Tibial artery (tissue), 4 donors: Measurements from ENCODE around the gene MUC20.
A peak's percentile ranks its signal among the peaks of the same experiment; 100 is the strongest.
"Not testable (repeated sequence)": the region's sequence is repeated elsewhere in the genome, so short reads cannot be mapped to it uniquely, and the experiment has no call there.

ENCODE experiments used
- DNase-seq, 2 donors: peaks; one replicate each; pipeline ENCODE4 v3.0.0-alpha.2; 2019
- H3K27ac ChIP-seq, 2 donors: fragments of 200-600 bp; sonication (generic) in 1 of 2; 1 replicate in 1 of 2; 2 replicates in 1 of 2; pipeline ENCODE4 v1.5.1; 2018 to 2019; ENCODE audit warnings: mild to moderate bottlenecking in 1 of 2
- H3K27me3 ChIP-seq, 2 donors: fragments of 200-600 bp; sonication (generic) in 1 of 2; one replicate each; pipeline versions ENCODE4 v1.5.1 to v1.6.0; 2016 to 2019
- H3K36me3 ChIP-seq, 3 donors: fragments of 200-600 bp; sonication (generic) in 2 of 3; one replicate each; pipeline ENCODE4 v1.5.1; 2016 to 2019; ENCODE audit warnings: mild to moderate bottlenecking in 2 of 3
- H3K4me1 ChIP-seq, 4 donors: fragments of 200-600 bp; sonication (generic) in 2 of 4; 1 replicate in 3 of 4; 2 replicates in 1 of 4; pipeline ENCODE4 v1.5.1; 2016 to 2019
- H3K4me3 ChIP-seq, 2 donors: fragments of 200-600 bp; sonication (generic) in 1 of 2; 1 replicate in 1 of 2; 2 replicates in 1 of 2; pipeline ENCODE4 v1.5.1; 2018 to 2019; ENCODE audit warnings: mild to moderate bottlenecking in 2 of 2
- H3K9me3 ChIP-seq, 3 donors: fragments of 200-600 bp; sonication (generic) in 1 of 3; one replicate each; pipeline ENCODE4 v1.5.1; 2016 to 2019
- intact Hi-C: fragments of 100-400 bp; cut with DNase I; formaldehyde crosslinking; loops from one replicate; pipeline ENCODE4 v1.15.0; 2023; ENCODE audit warnings: low total_unique reads
- TF ChIP-seq, protein P1 (sequence below), 2 experiments: fragments of 200-600 bp in 1 of 2; fragments of 450-650 bp in 1 of 2; IDR thresholded peaks; one replicate each; pipeline ENCODE4 v1.5.1; 2017 to 2019; ENCODE audit warnings: antibody characterized with exemption in 2 of 2, mild to moderate bottlenecking in 1 of 2, moderate library complexity in 1 of 2

MUC20 gene

DNA sequence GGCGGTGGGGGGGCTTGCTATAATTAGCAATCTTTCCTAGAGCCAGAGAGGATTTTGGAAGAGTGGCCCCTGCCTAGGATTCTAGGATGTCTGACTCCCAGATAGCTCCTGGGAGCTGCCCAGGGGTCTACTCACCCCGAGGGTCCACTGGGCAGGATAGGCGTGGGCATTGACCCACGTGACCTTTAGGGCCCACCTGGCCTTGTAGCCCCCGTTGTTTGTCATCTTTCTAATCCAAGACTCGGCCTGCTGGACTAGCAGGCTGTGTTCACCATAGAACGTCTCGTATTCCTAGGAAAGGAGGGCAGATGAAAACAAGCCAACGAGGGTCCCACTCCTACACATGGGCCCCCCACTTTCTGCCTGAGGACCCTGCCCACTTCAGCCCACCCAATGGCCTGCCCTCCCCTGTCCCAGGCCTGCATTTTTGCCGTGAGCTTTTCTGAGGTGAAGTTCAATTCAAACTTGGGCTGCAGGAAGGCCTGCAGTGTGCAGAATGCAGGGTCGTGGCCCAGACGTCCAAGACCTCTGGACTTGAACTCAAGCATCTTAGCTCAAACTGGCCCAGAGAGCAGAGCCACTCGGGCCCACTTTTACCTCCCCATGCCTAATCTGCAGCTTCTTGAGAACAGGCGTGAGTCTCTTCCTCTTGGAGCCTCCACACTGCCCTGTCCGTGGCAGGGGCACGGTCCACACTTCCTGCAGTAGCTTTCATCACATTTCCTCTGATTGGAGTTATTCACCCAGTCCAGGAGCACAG is 49.5 kb downstream of the MUC20 start:
- Histone ChIP-seq H3K27me3 (peaks cover 0 to 4% of the 10 kb centered on the region in 2 donors), H3K4me3 (no peak overlapping the region), H3K9me3 (no peaks in the 10 kb centered on the region), H3K4me1 (no peaks in the 10 kb centered on the region), H3K36me3 (no peaks in the 10 kb centered on the region), H3K27ac (no peak overlapping the region)
- TF ChIP-seq, protein P1, sequence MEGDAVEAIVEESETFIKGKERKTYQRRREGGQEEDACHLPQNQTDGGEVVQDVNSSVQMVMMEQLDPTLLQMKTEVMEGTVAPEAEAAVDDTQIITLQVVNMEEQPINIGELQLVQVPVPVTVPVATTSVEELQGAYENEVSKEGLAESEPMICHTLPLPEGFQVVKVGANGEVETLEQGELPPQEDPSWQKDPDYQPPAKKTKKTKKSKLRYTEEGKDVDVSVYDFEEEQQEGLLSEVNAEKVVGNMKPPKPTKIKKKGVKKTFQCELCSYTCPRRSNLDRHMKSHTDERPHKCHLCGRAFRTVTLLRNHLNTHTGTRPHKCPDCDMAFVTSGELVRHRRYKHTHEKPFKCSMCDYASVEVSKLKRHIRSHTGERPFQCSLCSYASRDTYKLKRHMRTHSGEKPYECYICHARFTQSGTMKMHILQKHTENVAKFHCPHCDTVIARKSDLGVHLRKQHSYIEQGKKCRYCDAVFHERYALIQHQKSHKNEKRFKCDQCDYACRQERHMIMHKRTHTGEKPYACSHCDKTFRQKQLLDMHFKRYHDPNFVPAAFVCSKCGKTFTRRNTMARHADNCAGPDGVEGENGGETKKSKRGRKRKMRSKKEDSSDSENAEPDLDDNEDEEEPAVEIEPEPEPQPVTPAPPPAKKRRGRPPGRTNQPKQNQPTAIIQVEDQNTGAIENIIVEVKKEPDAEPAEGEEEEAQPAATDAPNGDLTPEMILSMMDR (IDR thresholded peaks at IDR 0.05), result no peak
- intact Hi-C loops, result no loop called here
- no peak for DNase-seq

DNA sequence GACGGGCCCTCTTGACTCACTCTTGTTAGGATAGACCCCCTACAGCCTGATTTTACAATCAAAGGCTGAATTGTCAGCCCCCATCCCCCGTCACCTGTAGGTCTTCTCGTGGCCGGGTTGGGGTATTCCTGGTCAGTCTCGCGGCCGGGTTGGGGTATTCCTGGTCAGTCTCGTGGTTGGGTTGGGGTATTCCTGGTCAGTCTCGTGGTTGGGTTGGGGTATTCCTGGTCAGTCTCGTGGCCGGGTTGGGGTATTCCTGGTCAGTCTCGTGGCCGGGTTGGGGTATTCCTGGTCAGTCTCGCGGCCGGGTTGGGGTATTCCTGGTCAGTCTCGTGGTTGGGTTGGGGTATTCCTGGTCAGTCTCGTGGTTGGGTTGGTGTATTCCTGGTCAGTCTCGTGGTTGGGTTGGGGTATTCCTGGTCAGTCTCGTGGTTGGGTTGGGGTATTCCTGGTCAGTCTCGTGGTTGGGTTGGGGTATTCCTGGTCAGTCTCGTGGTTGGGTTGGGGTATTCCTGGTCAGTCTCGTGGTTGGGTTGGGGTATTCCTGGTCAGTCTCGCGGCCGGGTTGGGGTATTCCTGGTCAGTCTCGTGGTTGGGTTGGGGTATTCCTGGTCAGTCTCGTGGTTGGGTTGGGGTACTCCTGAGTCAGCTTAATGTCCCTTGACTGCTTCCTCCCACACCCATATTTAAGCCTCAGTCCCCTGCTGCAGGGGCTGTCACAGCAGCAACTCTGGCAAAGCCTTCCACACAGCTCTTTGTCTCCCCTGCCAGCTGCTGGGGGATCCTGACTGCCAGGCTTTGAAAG is 50.3 kb downstream of the MUC20 start:
- H3K4me3 ChIP-seq, H3K27ac ChIP-seq, H3K27me3 ChIP-seq, DNase-seq, intact Hi-C loops, H3K9me3 ChIP-seq, H3K36me3 ChIP-seq, H3K4me1 ChIP-seq: not testable (repeated sequence)

DNA sequence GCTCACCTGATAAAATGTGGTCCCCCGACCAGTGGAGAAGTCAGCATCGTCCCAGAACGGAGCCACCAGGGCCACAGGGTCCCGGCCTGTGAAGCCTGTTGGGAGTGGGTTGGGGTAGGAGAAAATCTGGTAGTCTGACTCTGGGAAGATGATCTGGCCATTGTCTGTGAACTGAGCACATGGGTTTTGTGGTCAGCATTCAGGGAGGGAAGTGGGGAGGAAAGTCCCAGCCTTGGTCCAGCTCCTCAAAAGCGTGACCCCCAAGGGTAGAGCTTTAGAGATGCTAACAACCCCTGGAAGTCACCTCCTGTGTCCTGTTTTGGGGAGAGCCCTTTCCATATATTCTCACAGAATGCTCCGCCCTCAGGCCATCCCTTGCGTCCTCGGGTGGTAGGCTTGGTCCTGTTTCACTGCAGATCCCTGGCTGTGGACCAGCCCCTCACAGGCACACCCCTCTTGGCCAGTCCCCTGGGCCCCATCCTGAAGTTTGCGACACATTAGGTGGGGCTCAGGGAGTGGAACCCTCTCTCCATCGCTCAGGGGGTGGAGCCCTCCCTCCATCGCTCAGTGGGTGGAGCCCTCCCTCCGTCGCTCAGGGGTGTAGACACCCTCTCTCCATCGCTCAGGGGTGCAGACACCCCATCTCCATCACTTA is 51.0 kb downstream of the MUC20 start:
- TF ChIP-seq, protein P1 (IDR thresholded peaks at IDR 0.05), result no peak
- Histone ChIP-seq H3K4me3 (no peak overlapping the region), H3K27me3 (peaks cover 0 to 3% of the 10 kb centered on the region in 2 donors), H3K9me3 (no peaks in the 10 kb centered on the region), H3K36me3 (no peaks in the 10 kb centered on the region), H3K27ac (no peak overlapping the region), H3K4me1 (no peaks in the 10 kb centered on the region)
- intact Hi-C loops, result no loop called here
- no peak for DNase-seq

DNA sequence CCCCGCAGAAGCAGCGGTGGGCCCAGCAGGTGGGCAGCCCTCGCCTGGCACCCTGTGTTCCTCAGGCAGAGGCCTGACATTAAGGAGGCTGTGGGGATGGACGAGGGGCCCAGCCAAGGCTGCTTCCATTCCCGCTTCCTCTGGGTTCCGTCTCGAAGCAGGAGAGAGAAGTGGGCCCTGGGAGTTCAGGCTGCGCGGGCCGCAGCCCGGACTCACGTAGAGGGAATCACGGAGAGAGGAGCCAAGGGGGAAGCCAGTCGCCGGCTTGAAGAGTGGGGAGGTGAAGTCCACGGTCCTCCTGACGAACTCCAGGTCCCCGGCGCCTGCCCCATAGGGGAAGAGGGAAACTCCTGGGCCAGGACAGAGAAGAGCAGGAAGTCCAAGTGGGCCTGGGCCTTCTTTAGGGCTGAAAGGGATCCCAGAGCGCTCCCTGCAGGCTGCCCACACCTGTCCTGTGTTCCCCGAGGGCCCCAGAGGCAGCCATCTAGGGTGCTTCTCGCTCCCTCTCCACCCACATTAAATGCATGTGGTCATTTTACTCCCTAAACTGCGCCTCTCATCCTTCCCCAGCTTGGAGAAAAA is 53.3 kb downstream of the MUC20 start:
- H3K27ac ChIP-seq, result no peak overlapping the region
- peaks cover 0 to 8% of the 10 kb centered on the region in 2 donors for H3K27me3 ChIP-seq
- H3K9me3 ChIP-seq, result no peaks in the 10 kb centered on the region
- intact Hi-C loops, result no loop called here
- TF ChIP-seq, protein P1 (IDR thresholded peaks at IDR 0.05), result no peak
- H3K36me3 ChIP-seq, result no peaks in the 10 kb centered on the region
- H3K4me3 ChIP-seq, result no peak overlapping the region
- H3K4me1 ChIP-seq, result no peaks in the 10 kb centered on the region
- DNase-seq, result no peak

DNA sequence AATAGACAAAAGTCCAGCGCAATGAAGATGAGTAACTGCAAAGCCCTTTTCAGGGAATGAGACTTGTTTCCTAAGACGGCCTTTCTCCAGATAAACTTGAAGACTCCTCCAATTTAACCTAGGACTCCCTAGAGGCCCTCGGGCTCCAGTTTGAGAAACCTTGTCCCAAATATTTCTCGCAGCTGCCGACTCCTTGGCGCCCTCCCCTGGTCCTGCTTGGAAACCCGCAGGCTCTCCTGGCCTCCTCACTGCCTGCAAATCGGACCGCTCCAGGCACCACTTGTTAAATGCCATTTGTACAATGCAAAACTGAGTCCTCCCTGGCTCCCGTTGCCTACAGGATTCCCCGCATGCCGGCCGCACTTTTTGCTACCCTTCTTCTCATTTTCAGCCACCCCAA is 54.1 kb downstream of the MUC20 start:
- Histone ChIP-seq H3K4me1 (no peaks in the 10 kb centered on the region), H3K9me3 (no peaks in the 10 kb centered on the region), H3K27me3 (peaks cover 0 to 8% of the 10 kb centered on the region in 2 donors), H3K27ac (no peak overlapping the region), H3K4me3 (no peak overlapping the region), H3K36me3 (no peaks in the 10 kb centered on the region)
- TF ChIP-seq, protein P1 (IDR thresholded peaks at IDR 0.05), result peak in 1 of 2 experiments; percentile 16
- intact Hi-C loops, result no loop called here
- no peak for DNase-seq
